ENCODE data around the gene NLRP2B.
"Not testable (repeated sequence)": the region's sequence is repeated elsewhere in the genome, so short reads cannot be mapped to it uniquely, and the experiment has no call there.

NLRP2B gene

DNA sequence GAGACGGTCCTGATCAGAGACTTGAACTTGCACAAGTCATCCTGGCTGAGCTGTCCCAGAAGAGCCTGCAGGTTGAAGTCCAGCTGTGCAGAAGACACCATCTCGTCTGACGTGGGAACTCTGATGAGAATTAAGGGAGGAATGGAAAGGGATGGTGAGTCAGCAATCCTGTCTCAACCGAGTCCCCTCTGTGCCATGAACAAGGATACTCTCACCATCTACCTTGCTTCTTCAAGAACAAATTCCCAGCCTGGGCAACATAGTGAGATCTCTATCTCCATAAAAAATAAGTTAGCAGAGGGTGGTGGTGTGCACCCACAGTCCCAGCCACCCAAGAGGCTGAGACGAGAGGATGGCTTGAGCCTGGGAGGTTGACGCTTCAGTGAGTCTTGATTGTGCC is at the start of gene NLRP2B:
NLRP2B (minus strand) TSS at position 101 of the 400 bp plus-strand sequence.
- DNase-seq = no peak

- DNase-seq = not testable (repeated sequence)
Measured at GRCh38 chrX:57725995-57726394, 45.9 kb upstream of the NLRP2B start.

DNA sequence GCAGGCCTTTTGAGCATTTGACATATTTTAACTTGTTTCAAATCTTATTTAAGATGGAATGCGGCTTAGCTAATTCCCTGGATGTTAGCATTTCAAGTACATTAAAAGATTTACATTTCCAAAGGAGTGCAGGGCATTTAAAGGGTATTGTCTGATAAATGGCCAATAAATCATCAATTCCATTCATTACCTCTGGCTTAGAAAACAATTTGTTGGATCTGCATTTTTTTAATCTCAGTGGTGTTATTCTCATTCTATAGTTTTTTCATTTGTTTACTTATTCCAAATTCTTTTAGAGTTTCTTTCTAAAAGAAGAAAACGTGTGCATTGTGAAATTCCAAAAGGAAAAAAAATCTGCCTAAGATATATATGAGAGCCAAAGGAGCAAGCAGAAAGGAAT is 1.3 kb upstream of the NLRP2B start:
- no peak for DNase-seq

DNA sequence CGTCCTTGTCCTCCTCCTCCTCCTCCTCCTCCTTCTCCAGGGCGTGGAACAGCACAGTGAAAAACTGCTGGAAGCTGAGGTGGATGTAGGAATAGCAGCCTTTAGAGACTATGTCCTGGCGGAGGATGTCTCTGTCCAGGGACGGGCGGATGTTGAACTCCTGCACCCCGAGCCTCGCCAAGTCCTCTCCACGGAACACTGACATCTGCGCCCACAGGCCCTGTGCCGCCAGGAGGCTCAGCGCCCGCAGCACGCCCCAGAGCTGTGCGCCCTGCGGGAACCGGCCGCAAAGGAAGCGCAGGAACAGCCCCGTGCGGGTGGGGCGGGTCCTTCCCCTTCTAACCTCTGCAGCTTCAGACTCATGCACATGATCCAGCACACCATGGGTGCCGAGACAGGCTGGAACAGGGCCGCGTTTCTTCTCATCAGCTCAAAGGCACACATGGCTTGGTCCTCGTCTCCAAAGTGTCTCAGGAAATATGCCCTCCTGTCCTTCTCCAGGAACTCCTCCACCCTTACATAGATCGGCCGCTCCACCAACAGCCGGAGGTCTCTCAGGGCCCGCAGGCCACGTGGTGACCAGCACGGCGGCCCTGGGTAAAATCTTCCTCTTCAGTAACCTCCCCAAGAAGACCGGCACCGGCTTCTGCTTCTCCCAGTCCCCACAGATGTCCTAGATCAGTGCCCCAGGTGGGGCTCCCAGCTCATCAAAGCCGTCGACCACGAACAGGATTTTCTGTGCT is 1.2 kb downstream of the NLRP2B start:
- no peak for DNase-seq

- DNase-seq = peak; percentile 1
Measured at GRCh38 chrX:57677132-57677858, 2.8 kb downstream of the NLRP2B start.

- no peak for DNase-seq
Measured at GRCh38 chrX:57675320-57675719, 4.7 kb downstream of the NLRP2B start.

GRCh38 chrX:57674861-57675260 is 5.2 kb downstream of the NLRP2B start:
- DNase-seq = no peak

DNA sequence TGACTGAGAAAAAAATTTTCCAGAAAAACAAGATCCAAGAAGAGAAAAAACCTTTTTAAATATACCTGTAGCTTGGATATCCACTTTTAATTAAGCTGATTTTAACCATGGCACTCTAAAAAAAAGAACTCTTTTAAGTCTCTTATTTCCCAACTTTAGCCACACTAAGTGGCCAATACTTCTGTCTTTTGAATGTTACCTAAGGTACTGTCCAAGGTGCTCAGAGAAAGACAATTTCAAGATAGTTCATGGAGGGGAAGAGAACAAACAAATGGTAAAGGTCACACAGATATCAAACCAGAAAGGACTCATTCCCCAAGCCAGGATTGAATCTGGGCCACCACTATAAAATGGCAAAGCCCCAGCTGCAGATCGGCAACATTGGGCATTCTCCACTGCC is 10.1 kb downstream of the NLRP2B start:
- DNase-seq = no peak

DNA sequence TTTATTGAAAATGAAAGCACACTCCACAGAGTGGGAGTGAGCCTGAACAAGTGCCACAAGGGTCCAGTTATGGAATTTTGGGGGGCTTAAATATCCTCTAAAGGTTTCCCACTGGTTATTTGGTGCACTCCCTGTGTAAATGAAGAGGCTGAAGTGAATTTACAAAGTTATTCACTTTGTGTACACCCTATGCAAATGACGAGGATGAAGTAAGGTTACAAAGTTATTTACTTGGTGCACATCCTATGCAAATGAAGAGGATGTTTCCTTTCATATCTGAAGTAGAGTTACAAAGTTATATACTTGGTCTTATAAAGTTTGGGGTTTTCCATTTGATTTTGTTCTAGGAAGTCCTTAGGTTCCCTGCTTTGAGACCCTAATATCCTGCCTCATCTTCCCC is 13.1 kb downstream of the NLRP2B start:
- no peak for DNase-seq

- no peak for DNase-seq
Measured at GRCh38 chrX:57655065-57655464, 25.0 kb downstream of the NLRP2B start.

GRCh38 chrX:57652705-57653104 is 27.4 kb downstream of the NLRP2B start:
- no peak for DNase-seq

DNA sequence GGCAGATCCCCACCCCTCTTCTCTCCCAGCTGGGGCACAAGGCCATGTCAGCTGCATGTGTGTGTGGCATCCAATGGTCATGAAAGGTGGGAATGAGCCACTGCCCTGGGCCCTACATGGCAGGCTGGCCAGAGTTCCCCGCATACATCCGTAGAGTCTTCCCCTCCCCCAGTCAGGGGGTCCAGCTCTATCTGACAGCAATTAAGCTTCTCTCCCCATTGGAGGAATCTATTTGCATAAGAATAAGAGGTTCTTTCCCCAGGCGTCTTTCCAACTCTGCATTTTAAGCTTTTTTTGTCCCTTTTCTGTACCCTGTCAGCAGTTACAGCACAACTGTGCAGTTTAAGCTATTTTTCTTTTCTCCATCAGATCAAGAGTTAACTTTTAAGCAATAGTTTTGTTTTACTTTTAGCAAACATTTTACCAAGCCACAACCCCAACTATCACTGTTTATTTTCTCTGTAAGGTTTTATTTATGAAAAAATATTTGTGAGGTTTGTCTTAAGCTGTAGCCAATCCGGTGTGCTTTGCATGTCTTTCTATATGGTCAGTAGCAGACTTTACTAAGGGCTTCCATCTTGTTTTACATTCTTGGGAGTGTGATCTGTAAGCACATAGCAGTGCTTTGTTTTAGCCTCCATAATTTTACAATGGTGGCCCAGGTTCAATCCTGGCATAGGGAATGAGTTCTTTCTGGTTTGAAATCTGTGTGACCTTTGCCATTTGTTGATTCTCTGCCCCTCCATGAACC is 28.7 kb downstream of the NLRP2B start:
- no peak for DNase-seq

DNA sequence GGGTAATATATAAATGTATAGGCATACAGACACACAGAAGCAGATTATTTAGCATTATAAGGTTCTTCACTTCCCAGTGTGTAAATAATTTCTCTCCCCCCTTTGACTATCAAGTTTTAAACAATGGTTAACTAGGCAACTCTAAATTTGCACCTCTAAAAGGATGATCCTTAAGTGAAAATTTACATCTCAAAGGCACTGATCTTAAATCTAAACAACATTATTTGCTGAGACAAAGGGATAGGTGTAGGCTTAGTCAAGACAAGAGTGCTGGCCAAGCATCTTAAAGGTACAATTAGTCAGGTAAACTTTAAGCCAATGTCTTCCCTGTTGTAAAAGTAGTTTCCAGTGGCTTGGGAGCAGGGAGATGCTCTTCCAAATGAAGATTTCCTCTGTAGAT is 33.0 kb downstream of the NLRP2B start:
- DNase-seq = no peak

DNA sequence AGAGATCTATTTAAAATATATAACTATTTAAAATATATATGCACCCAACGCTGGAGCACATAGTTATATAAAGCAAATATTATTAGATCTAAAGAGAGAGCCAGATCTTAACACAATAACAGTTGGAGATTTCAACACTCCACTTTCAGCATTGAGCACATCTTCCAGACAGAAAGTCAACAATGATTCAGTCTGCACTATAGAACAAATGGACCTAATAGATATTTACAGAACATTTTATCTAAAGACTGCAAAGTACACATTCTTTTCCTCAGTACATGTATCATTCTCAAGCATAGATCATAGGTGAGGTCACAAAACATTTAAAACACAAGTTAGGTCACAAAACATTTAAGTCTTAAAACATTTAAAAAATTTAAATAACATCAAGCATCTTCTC is 36.4 kb downstream of the NLRP2B start:
- DNase-seq = no peak

GRCh38 chrX:57641338-57641737 is 38.7 kb downstream of the NLRP2B start:
- DNase-seq = no peak

- DNase-seq = no peak
Measured at GRCh38 chrX:57640674-57641016, 39.4 kb downstream of the NLRP2B start.

GRCh38 chrX:57629438-57629837 is 50.6 kb downstream of the NLRP2B start:
- not testable (repeated sequence) for DNase-seq
